Measurements from ENCODE around the gene TPX2.

DNA sequence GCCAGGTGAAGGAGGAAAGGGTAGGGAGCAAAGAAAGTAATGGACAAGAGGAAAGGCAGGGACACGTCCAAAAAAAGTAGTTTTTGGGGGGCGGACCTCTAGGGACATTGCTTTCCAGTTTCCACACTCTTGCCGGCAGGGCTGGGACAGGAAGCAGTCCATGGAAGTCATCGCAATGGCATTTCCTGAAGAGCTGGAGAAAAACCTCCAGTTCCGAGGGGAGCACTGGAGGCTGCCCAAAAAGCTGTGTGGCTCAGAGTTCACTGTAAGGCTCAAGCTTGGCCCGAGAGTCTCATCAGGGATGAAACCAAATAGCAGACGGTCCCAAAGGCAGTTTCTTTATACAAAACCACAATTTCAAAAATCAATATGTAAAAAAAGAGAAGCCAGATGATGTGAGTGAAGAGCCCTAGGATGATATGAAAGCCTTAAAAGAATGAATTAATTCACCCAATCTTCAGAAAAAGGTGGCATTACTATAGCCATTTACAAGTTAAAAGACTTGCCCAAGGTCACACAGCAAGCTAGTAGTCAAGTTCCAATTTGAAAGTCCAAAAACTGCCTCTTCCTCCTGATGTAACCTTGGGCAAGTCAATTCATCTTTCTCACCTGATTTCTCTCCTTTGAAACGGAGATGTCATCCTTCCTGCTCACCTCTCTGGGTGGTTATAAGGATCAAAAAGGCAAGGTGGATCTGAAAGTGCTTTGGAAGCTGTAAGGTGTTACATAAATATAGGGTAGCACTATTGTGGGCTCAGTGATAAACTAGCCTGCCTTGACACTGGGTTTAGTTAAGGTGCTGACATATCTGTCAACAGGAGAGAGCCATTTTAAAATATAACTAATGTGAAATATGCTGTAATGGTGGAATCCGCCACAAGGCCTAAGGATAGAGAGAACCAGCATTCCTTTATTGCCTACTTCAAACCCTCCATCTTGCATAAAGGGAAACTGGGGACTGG lies 25.5 kb upstream of the TPX2 start:
- TF ChIP-seq EZH2 (IDR thresholded peaks at IDR 0.05; ENCODE audit: borderline replicate concordance, low read depth, low read length, severe bottlenecking) (no peak), CTCF (IDR thresholded peaks at IDR 0.05; ENCODE audit: extremely low read depth in 1 of 2, insufficient read depth in 1 of 2, low read depth in 1 of 2, low read length in 2 of 2) (no peak), POLR2AphosphoS5 (IDR thresholded peaks at IDR 0.05; ENCODE audit: insufficient read depth, low read depth, low read length) (peak; percentile 70), POLR2A (IDR thresholded peaks at IDR 0.05; ENCODE audit: low read depth, low read length) (peak; percentile 52)
- TF ChIP-seq, protein P1, sequence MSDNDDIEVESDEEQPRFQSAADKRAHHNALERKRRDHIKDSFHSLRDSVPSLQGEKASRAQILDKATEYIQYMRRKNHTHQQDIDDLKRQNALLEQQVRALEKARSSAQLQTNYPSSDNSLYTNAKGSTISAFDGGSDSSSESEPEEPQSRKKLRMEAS (IDR thresholded peaks at IDR 0.05; ENCODE audit: insufficient read depth, insufficient read length), result no peak

Data from endothelial cell of umbilical vein (primary cell).